ENCODE data around the gene ATXN1. TPM values are rescaled to one million over a fixed set of nuclear protein-coding genes. Genes with fewer than 3 reads are reported as not detected.
A peak's percentile ranks its signal among the peaks of the same experiment; 100 is the strongest.

Gene ATXN1
- total and polyA plus RNA-seq, 2 of the 13 experiments (the other 11 are each of a cell fraction or from before 2014, with no cell fraction given), result 20.7 to 39.5 TPM

GRCh38 chr6:16302721-16303552 is 458.3 kb downstream of the ATXN1 start (continued):
- no peak for TF ChIP-seq STAT6 (CRISPR knock-in tag; IDR thresholded peaks at IDR 0.05; ENCODE audit: borderline replicate concordance)
- TF ChIP-seq GPBP1L1 (CRISPR knock-in tag; IDR thresholded peaks at IDR 0.05), result no peak
- TF ChIP-seq ZBTB42 (CRISPR knock-in tag; IDR thresholded peaks at IDR 0.05), result no peak
- 0 out of 2 replicates have a peak, but pooled peaks have one; percentile 4 for TF ChIP-seq MAFF (IDR thresholded peaks at IDR 0.05; ENCODE audit: low read depth, low read length)
- TF ChIP-seq ZC3H13 (CRISPR knock-in tag; IDR thresholded peaks at IDR 0.05), result no peak
- no peak for TF ChIP-seq BCL3 (CRISPR knock-in tag; IDR thresholded peaks at IDR 0.05)
- peak; percentile 28; the same call in 1 of the 2 replicates for TF ChIP-seq RARA (CRISPR knock-in tag; IDR thresholded peaks at IDR 0.05)
- no peak for TF ChIP-seq HDAC1 (CRISPR knock-in tag; IDR thresholded peaks at IDR 0.05)
- no peak for TF ChIP-seq ZNF737 (CRISPR knock-in tag; IDR thresholded peaks at IDR 0.05; ENCODE audit: borderline replicate concordance)
- no peak for TF ChIP-seq SRSF4 (IDR thresholded peaks at IDR 0.05; ENCODE audit: low read depth, low read length, poor library complexity, severe bottlenecking)
- no peak for TF ChIP-seq ZSCAN31 (CRISPR knock-in tag; IDR thresholded peaks at IDR 0.05; ENCODE audit: low read depth)
- TF ChIP-seq ZZZ3 (CRISPR knock-in tag; IDR thresholded peaks at IDR 0.05; ENCODE audit: borderline replicate concordance), result no peak
- no peak for TF ChIP-seq ZSCAN9 (CRISPR knock-in tag; IDR thresholded peaks at IDR 0.05; ENCODE audit: borderline replicate concordance)
- TF ChIP-seq HOMEZ (CRISPR knock-in tag; IDR thresholded peaks at IDR 0.05; ENCODE audit: low read depth), result peak; percentile 61; the same call in 1 of the 2 replicates
- peak; percentile 95 for TF ChIP-seq SOX5 (CRISPR knock-in tag; IDR thresholded peaks at IDR 0.05; ENCODE audit: borderline replicate concordance)
- TF ChIP-seq SP5 (CRISPR knock-in tag; IDR thresholded peaks at IDR 0.05; ENCODE audit: borderline replicate concordance, low read depth), result no peak
- TF ChIP-seq ELK4 (CRISPR knock-in tag; IDR thresholded peaks at IDR 0.05; ENCODE audit: borderline replicate concordance), result no peak
- no peak for TF ChIP-seq KDM6A (CRISPR knock-in tag; IDR thresholded peaks at IDR 0.05; ENCODE audit: low read depth)
- no peak for TF ChIP-seq SATB2 (CRISPR knock-in tag; IDR thresholded peaks at IDR 0.05)
- no peak for TF ChIP-seq ZNF496 (CRISPR knock-in tag; IDR thresholded peaks at IDR 0.05; ENCODE audit: insufficient replicate concordance)
- TF ChIP-seq CENPX (CRISPR knock-in tag; IDR thresholded peaks at IDR 0.05), result no peak
- no peak for TF ChIP-seq ELF4 (CRISPR knock-in tag; IDR thresholded peaks at IDR 0.05; ENCODE audit: borderline replicate concordance)
